AG04450 (cell line): Measurements from ENCODE around the gene NET1. TPM values are rescaled to one million over a fixed set of nuclear protein-coding genes. Genes with fewer than 3 reads are reported as not detected.

Experiments used
- CTCF ChIA-PET: fragments of 300-600, 350-600 bp; formaldehyde crosslinking; extraction: SDS; loops from one replicate; lab custom pipeline; 2022; ENCODE audit warnings: antibody characterized with exemption, inconsistent platforms; lab: Charles Lee
- POLR2A ChIA-PET: fragments of 350-600 bp; formaldehyde crosslinking; extraction: SDS; loops from one replicate; lab custom pipeline; 2021; ENCODE audit warnings: antibody characterized with exemption, inconsistent platforms; lab: Yijun Ruan, JAX
- DNase-seq: peaks from one replicate; pipeline ENCODE4 v3.0.0-alpha.2; 2011; ENCODE audit warnings: low read depth, low spot score
- H3K27ac ChIP-seq: one replicate; pipeline ENCODE4 v1.5.1; 2012; ENCODE audit warnings: low read depth, low read length, control low read depth
- H3K27me3 ChIP-seq: one replicate; pipeline ENCODE4 v1.6.0; 2012; ENCODE audit warnings: low read length; ENCODE audit not compliant: control insufficient read depth, insufficient read depth
- H3K4me3 ChIP-seq: 2 replicates; pipeline ENCODE4 v1.5.1; 2011; ENCODE audit warnings: mild to moderate bottlenecking, low read depth, low read length, control low read depth
- H3K9me3 ChIP-seq: 2 replicates; pipeline ENCODE4 v1.5.1; 2012; ENCODE audit warnings: low read length; ENCODE audit not compliant: control insufficient read depth, insufficient read depth
- polyA plus RNA-seq: library from polyadenylated mRNA; depleted of rRNA; stranded (reverse); fragments of >200 nt; gene quantifications from 2 replicates; pipeline ENCODE4 v1.2.3, GENCODE V29; 2011
- TF ChIP-seq, protein P1 (sequence below): IDR thresholded peaks from 2 replicates; pipeline ENCODE4 v1.5.1; 2011; ENCODE audit warnings: low read depth, low read length, control low read depth, inconsistent platforms

Gene NET1
- polyA plus RNA-seq, 1 experiment: 46.8 TPM

- POLR2A ChIA-PET: interaction anchor here (0.6 kb wide), 1 partner anchor 178 kb away, joined by 3 read pairs; no protein-coding TSS in a partner anchor
- Histone ChIP-seq H3K9me3 (no peaks in the 10 kb centered on the region), H3K27me3 (no peaks in the 10 kb centered on the region), H3K27ac (no peak overlapping the region), H3K4me3 (no peak overlapping the region)
- TF ChIP-seq, protein P1, sequence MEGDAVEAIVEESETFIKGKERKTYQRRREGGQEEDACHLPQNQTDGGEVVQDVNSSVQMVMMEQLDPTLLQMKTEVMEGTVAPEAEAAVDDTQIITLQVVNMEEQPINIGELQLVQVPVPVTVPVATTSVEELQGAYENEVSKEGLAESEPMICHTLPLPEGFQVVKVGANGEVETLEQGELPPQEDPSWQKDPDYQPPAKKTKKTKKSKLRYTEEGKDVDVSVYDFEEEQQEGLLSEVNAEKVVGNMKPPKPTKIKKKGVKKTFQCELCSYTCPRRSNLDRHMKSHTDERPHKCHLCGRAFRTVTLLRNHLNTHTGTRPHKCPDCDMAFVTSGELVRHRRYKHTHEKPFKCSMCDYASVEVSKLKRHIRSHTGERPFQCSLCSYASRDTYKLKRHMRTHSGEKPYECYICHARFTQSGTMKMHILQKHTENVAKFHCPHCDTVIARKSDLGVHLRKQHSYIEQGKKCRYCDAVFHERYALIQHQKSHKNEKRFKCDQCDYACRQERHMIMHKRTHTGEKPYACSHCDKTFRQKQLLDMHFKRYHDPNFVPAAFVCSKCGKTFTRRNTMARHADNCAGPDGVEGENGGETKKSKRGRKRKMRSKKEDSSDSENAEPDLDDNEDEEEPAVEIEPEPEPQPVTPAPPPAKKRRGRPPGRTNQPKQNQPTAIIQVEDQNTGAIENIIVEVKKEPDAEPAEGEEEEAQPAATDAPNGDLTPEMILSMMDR: peak; percentile 73
- CTCF ChIA-PET: interaction anchor here (0.6 to 11.1 kb wide), 39 partner anchors 8 to 669 kb away, joined by 3 to 309 read pairs (median 4); no protein-coding TSS in a partner anchor
- no peak for DNase-seq
Measured at GRCh38 chr10:5442065-5442989, 30.0 kb downstream of the NET1 start.

GRCh38 chr10:5442990-5443370 lies 30.6 kb downstream of the NET1 start:
- Histone ChIP-seq H3K27me3 (no peaks in the 10 kb centered on the region), H3K27ac (no peak overlapping the region), H3K4me3 (no peak overlapping the region), H3K9me3 (no peaks in the 10 kb centered on the region)
- TF ChIP-seq, protein P1: no peak
- no peak for DNase-seq
- CTCF ChIA-PET: interaction anchor here (0.6 to 11.1 kb wide), 23 partner anchors 9 to 670 kb away, joined by 3 to 309 read pairs (median 5); no protein-coding TSS in a partner anchor
- POLR2A ChIA-PET: no interaction called here

DNA sequence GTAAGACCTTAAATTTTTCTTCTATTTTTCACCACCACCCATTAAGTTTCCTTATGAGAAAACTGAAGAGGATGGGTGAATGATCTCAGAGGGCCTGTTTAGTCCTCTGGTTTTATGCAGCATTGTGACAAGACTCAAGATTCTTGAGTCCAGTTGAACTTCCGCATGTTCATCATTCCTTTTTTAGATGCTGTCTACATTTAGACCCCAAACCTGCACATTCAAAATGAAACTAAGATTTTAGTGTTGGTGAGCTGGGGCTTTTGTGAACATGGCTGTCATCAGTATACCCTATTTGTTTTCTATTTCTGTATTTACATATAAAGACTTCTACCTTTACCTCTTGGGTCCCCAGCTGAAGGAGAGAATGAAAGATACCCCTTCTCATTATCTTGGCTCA lies 31.1 kb downstream of the NET1 start:
- no peak overlapping the region for H3K27ac ChIP-seq
- ChIA-PET CTCF (interaction anchor here (0.6 to 11.1 kb wide), 12 partner anchors 10 to 670 kb away, joined by 3 to 309 read pairs (median 4); no protein-coding TSS in a partner anchor), POLR2A (no interaction called here)
- DNase-seq: no peak
- no peak overlapping the region for H3K4me3 ChIP-seq
- H3K9me3 ChIP-seq: no peaks in the 10 kb centered on the region
- no peaks in the 10 kb centered on the region for H3K27me3 ChIP-seq
- TF ChIP-seq, protein P1: no peak

DNA sequence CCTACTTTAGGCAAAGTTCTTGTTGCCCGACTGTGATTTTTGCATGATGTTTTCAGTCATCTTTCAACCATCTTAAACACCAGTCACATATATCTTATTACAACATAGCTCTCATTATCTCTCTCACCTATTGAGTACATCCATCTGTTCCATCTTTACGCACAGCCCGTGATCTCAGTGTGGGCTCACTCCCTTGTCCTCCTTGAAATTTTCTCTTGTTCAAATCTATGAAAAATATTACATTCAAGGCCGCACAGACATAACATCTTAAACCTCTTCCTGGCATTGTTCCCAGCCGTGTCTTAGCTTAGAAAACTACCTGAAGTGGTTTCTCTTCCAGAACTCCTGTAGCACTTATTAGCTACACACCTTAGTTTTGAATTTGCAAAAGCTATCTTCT lies 32.6 kb downstream of the NET1 start:
- Histone ChIP-seq H3K27ac (no peak overlapping the region), H3K4me3 (no peak overlapping the region), H3K9me3 (no peaks in the 10 kb centered on the region), H3K27me3 (no peaks in the 10 kb centered on the region)
- DNase-seq: no peak
- ChIA-PET POLR2A (no interaction called here), CTCF (interaction anchor here (0.7 to 11.1 kb wide), 6 partner anchors 11 to 630 kb away, joined by 4 to 309 read pairs (median 7); no protein-coding TSS in a partner anchor)
- TF ChIP-seq, protein P1: no peak
